Measurements from ENCODE around the gene RAD51B. TPM values are rescaled to one million over a fixed set of nuclear protein-coding genes. Genes with fewer than 3 reads are reported as not detected.

RAD51B gene
- total RNA-seq, 1 experiment from 2014 or later, result 16.7 TPM

- H4K91ac ChIP-seq (ENCODE audit: insufficient read length, low read depth, low read length), result no peak overlapping the region
- H2BK12ac ChIP-seq (ENCODE audit: insufficient read length, low read depth, low read length), result no peak overlapping the region
- no peak overlapping the region for H3K23ac ChIP-seq (ENCODE audit: insufficient read length, low read depth, low read length)
- H3K79me2 ChIP-seq (ENCODE audit: insufficient read depth, low read length), result no peaks in the 10 kb centered on the region
- no peak overlapping the region for H3T11ph ChIP-seq (ENCODE audit: low read length)
- no peaks in the 10 kb centered on the region for H4K20me1 ChIP-seq (ENCODE audit: control insufficient read depth, insufficient read depth, insufficient read length)
- Mint-ChIP-seq H3K27ac (peak overlapping the region in 1 of 3 experiments; percentile 90; a peak in 3 of 7 replicates), H3K4me3 (no peak overlapping the region; a peak in 1 of 5 replicates), H3K4me1 (peaks cover 36 to 41% of the 10 kb centered on the region in 2 experiments), H3K36me3 (ENCODE audit: insufficient read depth in 1 of 3, low read depth in 3 of 3) (no peaks in the 10 kb centered on the region), H3K27me3 (ENCODE audit: low read depth) (no peaks in the 10 kb centered on the region; the same call in 1 of the 2 replicates), H3K9me3 (no peaks in the 10 kb centered on the region)
- no peak overlapping the region for H2AK5ac ChIP-seq (ENCODE audit: insufficient read length, low read length)
- H3K4ac ChIP-seq (ENCODE audit: low read depth, low read length), result no peak overlapping the region
- H4K5ac ChIP-seq (ENCODE audit: insufficient read length, low read depth, low read length), result no peak overlapping the region
- H2AFZ ChIP-seq (ENCODE audit: low read length), result no peak overlapping the region
- H3K23me2 ChIP-seq (ENCODE audit: insufficient read length, low read depth, low read length, poor library complexity, severe bottlenecking), result no peaks in the 10 kb centered on the region
- H2BK15ac ChIP-seq (ENCODE audit: low read depth, low read length), result no peak overlapping the region
- no peak overlapping the region for H2BK120ac ChIP-seq (ENCODE audit: low read depth, low read length, poor library complexity, severe bottlenecking)
- no peak overlapping the region for H3K27ac ChIP-seq (ENCODE audit: insufficient read length, low read depth, low read length)
- H3K56ac ChIP-seq (ENCODE audit: insufficient read length, low read depth, low read length), result no peak overlapping the region
- H3K4me2 ChIP-seq (ENCODE audit: insufficient read depth, insufficient read length, low read length), result no peak overlapping the region
- H2BK5ac ChIP-seq (ENCODE audit: insufficient read length, low read length), result no peak overlapping the region
- no peak overlapping the region for H3K18ac ChIP-seq (ENCODE audit: insufficient read length, low read depth, low read length)
- no peaks in the 10 kb centered on the region for H3K27me3 ChIP-seq (ENCODE audit: insufficient read depth, low read length)
- WGBS (ENCODE audit: extremely low coverage, insufficient read length, low lambda C conversion rate), result no CpG with 5 or more reads among the region's 2 CpGs
- no peak for TF ChIP-seq CTCF (conservative IDR thresholded peaks at IDR 0.05)
- no peak overlapping the region for H3K9ac ChIP-seq (ENCODE audit: extremely low read depth, insufficient read length, low read length)
- no peaks in the 10 kb centered on the region for H3K79me1 ChIP-seq (ENCODE audit: insufficient read depth, low read depth, low read length, poor library complexity, severe bottlenecking)
- no peaks in the 10 kb centered on the region for H3K9me3 ChIP-seq (ENCODE audit: control insufficient read depth, low read depth, low read length)
- no peak overlapping the region for H2BK20ac ChIP-seq (ENCODE audit: low read depth, low read length, poor library complexity, severe bottlenecking)
- DNase-seq, result peak; percentile 78
- peak overlapping the region; percentile 8; the same call in 1 of the 2 replicates for H3K14ac ChIP-seq (ENCODE audit: insufficient read depth, low read length)
- peaks cover 11% of the 10 kb centered on the region; the same call in 1 of the 2 replicates for H3K4me1 ChIP-seq (ENCODE audit: insufficient read depth, low read length)
- H4K8ac ChIP-seq (replicated peaks; ENCODE audit: insufficient read length, low read depth, low read length), result no peak overlapping the region
Measured at GRCh38 chr14:68291820-68292219, 472.2 kb downstream of the RAD51B start.
